A673 (cell line): ENCODE measurements around the gene INHBC. TPM values are rescaled to one million over a fixed set of nuclear protein-coding genes. Genes with fewer than 3 reads are reported as not detected.

Source experiments
- BruUV-seq: library from RNA; stranded (reverse); fragments of 400-500 nt; replicated peaks from 2 replicates; lab custom pipeline; 2021; lab: Mats Ljungman, UMichigan
- CTCF ChIA-PET: fragments of 300-600 bp; sonication (Branson Sonifier 250); formaldehyde crosslinking; loops from one replicate; lab custom pipeline; 2022; ENCODE audit warnings: antibody characterized with exemption; lab: Charles Lee
- POLR2A ChIA-PET: fragments of 300-600 bp; sonication (Branson Sonifier 250); formaldehyde crosslinking; loops from one replicate; lab custom pipeline; 2022; ENCODE audit warnings: antibody characterized with exemption; ENCODE audit not compliant: low non-redundant PET; lab: Charles Lee
- DNase-seq: peaks from one replicate; pipeline ENCODE4 v3.0.0-alpha.2; 2015; ENCODE audit warnings: low spot score
- H3K27ac ChIP-seq: fragments of 200-600 bp; sonication (generic); 2 replicates; pipeline ENCODE4 v1.5.1; 2016; ENCODE audit warnings: mixed run types, low read depth, mild to moderate bottlenecking, mixed read lengths, antibody characterized with exemption, low read length; ENCODE audit not compliant: poor library complexity, severe bottlenecking
- H3K27me3 ChIP-seq: fragments of 200-600 bp; sonication (generic); replicated peaks from 2 replicates; pipeline ENCODE4 v1.6.1; 2017; ENCODE audit warnings: mixed run types, low read depth, mild to moderate bottlenecking, mixed read lengths, antibody characterized with exemption, low read length; ENCODE audit not compliant: insufficient read depth, poor library complexity
- H3K36me3 ChIP-seq: fragments of 200-600 bp; sonication (generic); 2 replicates; pipeline ENCODE4 v1.6.1; 2016; ENCODE audit warnings: mixed run types, mild to moderate bottlenecking, mixed read lengths, antibody characterized with exemption, low read length; ENCODE audit not compliant: insufficient read depth, poor library complexity, severe bottlenecking
- H3K4me1 ChIP-seq: fragments of 200-600 bp; sonication (generic); 2 replicates; pipeline ENCODE4 v1.6.1; 2017; ENCODE audit warnings: mixed run types, mild to moderate bottlenecking, mixed read lengths, antibody characterized with exemption, low read length; ENCODE audit not compliant: insufficient read depth, poor library complexity, severe bottlenecking
- H3K4me3 ChIP-seq: fragments of 200-600 bp; sonication (generic); 2 replicates; pipeline ENCODE4 v1.5.1; 2016; ENCODE audit warnings: low read depth, mixed run types, mild to moderate bottlenecking, mixed read lengths, low read length; ENCODE audit not compliant: poor library complexity, severe bottlenecking
- H3K9me3 ChIP-seq: fragments of 200-600 bp; sonication (generic); 2 replicates; pipeline ENCODE4 v1.6.1; 2016; ENCODE audit warnings: mixed run types, low read depth, mild to moderate bottlenecking, mixed read lengths, antibody characterized with exemption, low read length; ENCODE audit not compliant: poor library complexity, severe bottlenecking
- EZH2 ChIP-seq: fragments of 200-600 bp; sonication (generic); IDR thresholded peaks from 2 replicates; pipeline ENCODE4 v1.6.1; 2017; ENCODE audit warnings: borderline replicate concordance, low read depth, mild to moderate bottlenecking, mixed read lengths, antibody characterized with exemption, low read length; ENCODE audit not compliant: poor library complexity, severe bottlenecking
- intact Hi-C: fragments of 100-400 bp; cut with micrococcal nuclease; formaldehyde crosslinking; loops from one replicate; pipeline ENCODE4 v1.10.0; 2022; ENCODE audit not compliant: unreplicated experiment
- total RNA-seq: library from RNA; stranded (reverse); gene quantifications from 2 replicates; pipeline ENCODE4 v1.2.3, GENCODE V29; 2021
- TF ChIP-seq, protein P1 (sequence below): fragments of 300-800, 200-600 bp; sonication (generic); conservative IDR thresholded peaks from 2 replicates; pipeline ENCODE4 v1.5.1; 2017; ENCODE audit warnings: low read depth, mild to moderate bottlenecking, antibody characterized with exemption, low read length, moderate library complexity, mixed read lengths

INHBC gene
- total RNA-seq, 1 experiment from 2014 or later, result not detected

- DNase-seq, result no peak
- CTCF ChIA-PET, result no interaction called here
- POLR2A ChIA-PET, result no interaction called here
- H3K4me3 ChIP-seq, result no peak overlapping the region
- no TSS peak for BruUV-seq
- H3K9me3 ChIP-seq, result no peaks in the 10 kb centered on the region
- H3K27me3 ChIP-seq, result no peaks in the 10 kb centered on the region
- H3K4me1 ChIP-seq, result peaks cover 13% of the 10 kb centered on the region
- H3K27ac ChIP-seq, result no peak overlapping the region
- no peak for TF ChIP-seq EZH2
- TF ChIP-seq, protein P1, sequence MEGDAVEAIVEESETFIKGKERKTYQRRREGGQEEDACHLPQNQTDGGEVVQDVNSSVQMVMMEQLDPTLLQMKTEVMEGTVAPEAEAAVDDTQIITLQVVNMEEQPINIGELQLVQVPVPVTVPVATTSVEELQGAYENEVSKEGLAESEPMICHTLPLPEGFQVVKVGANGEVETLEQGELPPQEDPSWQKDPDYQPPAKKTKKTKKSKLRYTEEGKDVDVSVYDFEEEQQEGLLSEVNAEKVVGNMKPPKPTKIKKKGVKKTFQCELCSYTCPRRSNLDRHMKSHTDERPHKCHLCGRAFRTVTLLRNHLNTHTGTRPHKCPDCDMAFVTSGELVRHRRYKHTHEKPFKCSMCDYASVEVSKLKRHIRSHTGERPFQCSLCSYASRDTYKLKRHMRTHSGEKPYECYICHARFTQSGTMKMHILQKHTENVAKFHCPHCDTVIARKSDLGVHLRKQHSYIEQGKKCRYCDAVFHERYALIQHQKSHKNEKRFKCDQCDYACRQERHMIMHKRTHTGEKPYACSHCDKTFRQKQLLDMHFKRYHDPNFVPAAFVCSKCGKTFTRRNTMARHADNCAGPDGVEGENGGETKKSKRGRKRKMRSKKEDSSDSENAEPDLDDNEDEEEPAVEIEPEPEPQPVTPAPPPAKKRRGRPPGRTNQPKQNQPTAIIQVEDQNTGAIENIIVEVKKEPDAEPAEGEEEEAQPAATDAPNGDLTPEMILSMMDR, result no peak
- intact Hi-C loops, result no loop called here
- H3K36me3 ChIP-seq, result no peaks in the 10 kb centered on the region
Measured at GRCh38 chr12:57465030-57465746, 30.6 kb downstream of the INHBC start.

DNA sequence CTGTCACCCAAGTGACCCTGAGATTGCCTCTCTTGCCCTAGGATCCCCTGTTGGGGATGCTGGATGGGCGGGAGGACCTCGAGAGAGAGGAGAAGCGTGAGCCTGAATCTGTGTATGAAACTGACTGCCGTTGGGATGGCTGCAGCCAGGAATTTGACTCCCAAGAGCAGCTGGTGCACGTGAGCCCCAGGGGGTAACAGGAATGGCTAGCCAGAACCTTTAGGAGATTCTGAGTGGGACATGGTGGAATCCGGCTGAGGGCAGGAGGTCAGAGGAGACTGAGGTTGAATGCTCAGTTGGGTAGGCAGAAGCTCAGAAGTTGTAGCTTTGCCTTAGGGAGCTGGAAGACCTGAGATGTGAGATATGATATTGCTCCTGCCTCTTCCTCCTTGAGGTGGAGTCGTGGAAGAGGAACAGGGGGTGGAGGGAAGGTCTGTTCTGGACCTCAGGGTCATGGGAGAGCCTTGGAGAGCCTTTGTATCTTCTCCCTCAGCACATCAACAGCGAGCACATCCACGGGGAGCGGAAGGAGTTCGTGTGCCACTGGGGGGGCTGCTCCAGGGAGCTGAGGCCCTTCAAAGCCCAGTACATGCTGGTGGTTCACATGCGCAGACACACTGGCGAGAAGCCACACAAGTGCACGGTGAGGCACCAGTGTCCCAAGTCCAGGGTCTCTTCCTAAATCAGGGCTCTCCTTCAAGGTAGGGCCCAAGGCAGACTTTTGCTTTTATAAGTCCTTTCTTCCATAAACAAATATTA lies 31.3 kb downstream of the INHBC start:
- H3K4me1 ChIP-seq, result peaks cover 10% of the 10 kb centered on the region
- H3K36me3 ChIP-seq, result no peaks in the 10 kb centered on the region
- no TSS peak for BruUV-seq
- intact Hi-C loops, result no loop called here
- H3K9me3 ChIP-seq, result no peaks in the 10 kb centered on the region
- CTCF ChIA-PET, result no interaction called here
- no peaks in the 10 kb centered on the region for H3K27me3 ChIP-seq
- DNase-seq, result no peak
- no peak for TF ChIP-seq EZH2
- TF ChIP-seq, protein P1, result no peak
- H3K4me3 ChIP-seq, result no peak overlapping the region
- POLR2A ChIA-PET, result interaction anchor here (1.0 kb wide), 1 partner anchor 165 kb away, joined by 3 read pairs; no protein-coding TSS in a partner anchor
- H3K27ac ChIP-seq, result no peak overlapping the region

- POLR2A ChIA-PET, result no interaction called here
- no peak for DNase-seq
- CTCF ChIA-PET, result no interaction called here
- no peak for TF ChIP-seq EZH2
- TF ChIP-seq, protein P1, result no peak
- no TSS peak for BruUV-seq
- H3K27ac ChIP-seq, result no peak overlapping the region
- H3K4me1 ChIP-seq, result peaks cover 6% of the 10 kb centered on the region
- intact Hi-C loops, result no loop called here
- H3K4me3 ChIP-seq, result no peak overlapping the region
- H3K36me3 ChIP-seq, result no peaks in the 10 kb centered on the region
- no peaks in the 10 kb centered on the region for H3K9me3 ChIP-seq
- no peaks in the 10 kb centered on the region for H3K27me3 ChIP-seq
Measured at GRCh38 chr12:57467212-57467874, 32.8 kb downstream of the INHBC start.
